ENCODE data around the gene CIZ1.

DNA sequence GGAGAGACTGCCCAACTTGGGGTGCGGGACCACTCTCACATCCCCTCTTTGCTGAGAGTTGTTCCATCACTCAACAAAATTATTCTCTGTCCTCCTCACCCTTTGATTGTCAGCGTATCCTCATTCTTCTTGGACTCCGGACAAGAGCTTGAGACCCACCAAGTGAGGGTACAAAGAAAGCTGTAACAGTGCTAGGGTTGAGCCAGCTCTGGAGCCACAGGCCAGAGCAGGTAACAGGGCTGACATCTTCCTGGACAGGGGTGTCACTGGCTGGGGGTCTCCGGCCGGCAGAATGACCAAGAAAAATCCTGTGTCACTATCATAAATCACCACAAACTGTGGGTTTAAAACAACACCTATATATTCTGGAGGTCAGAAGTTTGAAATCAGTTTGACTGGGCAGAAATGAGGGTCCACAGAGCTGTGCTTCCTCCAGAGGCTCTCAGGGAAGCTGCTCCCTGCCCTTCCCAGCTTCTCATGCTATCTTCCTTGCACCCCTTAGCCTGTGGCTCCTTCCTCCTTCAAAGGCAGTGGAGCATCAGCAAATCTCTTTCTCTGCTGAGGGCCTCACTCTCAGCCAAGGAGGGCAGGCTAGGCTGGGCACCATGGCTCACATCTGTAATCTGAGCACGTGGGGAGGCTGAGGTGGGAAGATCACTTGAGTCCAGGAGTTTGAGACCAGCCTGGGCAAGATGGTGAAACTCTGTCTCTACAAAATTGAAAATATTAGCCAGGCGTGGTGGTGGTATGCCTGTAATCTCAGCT is 35.5 kb downstream of the CIZ1 start:
- TF ChIP-seq, protein P1, sequence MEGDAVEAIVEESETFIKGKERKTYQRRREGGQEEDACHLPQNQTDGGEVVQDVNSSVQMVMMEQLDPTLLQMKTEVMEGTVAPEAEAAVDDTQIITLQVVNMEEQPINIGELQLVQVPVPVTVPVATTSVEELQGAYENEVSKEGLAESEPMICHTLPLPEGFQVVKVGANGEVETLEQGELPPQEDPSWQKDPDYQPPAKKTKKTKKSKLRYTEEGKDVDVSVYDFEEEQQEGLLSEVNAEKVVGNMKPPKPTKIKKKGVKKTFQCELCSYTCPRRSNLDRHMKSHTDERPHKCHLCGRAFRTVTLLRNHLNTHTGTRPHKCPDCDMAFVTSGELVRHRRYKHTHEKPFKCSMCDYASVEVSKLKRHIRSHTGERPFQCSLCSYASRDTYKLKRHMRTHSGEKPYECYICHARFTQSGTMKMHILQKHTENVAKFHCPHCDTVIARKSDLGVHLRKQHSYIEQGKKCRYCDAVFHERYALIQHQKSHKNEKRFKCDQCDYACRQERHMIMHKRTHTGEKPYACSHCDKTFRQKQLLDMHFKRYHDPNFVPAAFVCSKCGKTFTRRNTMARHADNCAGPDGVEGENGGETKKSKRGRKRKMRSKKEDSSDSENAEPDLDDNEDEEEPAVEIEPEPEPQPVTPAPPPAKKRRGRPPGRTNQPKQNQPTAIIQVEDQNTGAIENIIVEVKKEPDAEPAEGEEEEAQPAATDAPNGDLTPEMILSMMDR (IDR thresholded peaks at IDR 0.05): no peak
- TF ChIP-seq EZH2 (IDR thresholded peaks at IDR 0.05): no peak

All from neural progenitor cell (in vitro differentiated cells).